Endothelial cell of umbilical vein (primary cell): ENCODE data around the gene MSX2. TPM values are rescaled to one million over a fixed set of nuclear protein-coding genes. Genes with fewer than 3 reads are reported as not detected.
A peak's percentile ranks its signal among the peaks of the same experiment; 100 is the strongest.

Source experiments
- BruUV-seq: library from RNA; stranded (reverse); fragments of 400-500 nt; replicated peaks from 2 replicates; lab custom pipeline; 2021; lab: Mats Ljungman, UMichigan
- CTCF ChIA-PET: fragments of 300-600, 350-600 bp; sonication (Branson Sonifier 250); formaldehyde crosslinking; loops from one replicate; lab custom pipeline; 2021; ENCODE audit warnings: antibody characterized with exemption, inconsistent platforms; lab: Charles Lee
- POLR2A ChIA-PET: fragments of 300-600, 350-600 bp; sonication (Branson Sonifier 250); formaldehyde crosslinking; loops from one replicate; lab custom pipeline; 2021; ENCODE audit warnings: antibody characterized with exemption, inconsistent platforms; lab: Charles Lee
- DNase-seq: peaks from one replicate; pipeline ENCODE4 v3.0.0-alpha.2; 2011; ENCODE audit warnings: low read depth, low spot score
- FAIRE-seq: peaks from 2 replicates; lab custom pipeline; 2011; peaks lifted over from hg19 to GRCh38; lab: Jason Lieb, UNC
- H2AFZ ChIP-seq: 2 replicates; pipeline ENCODE4 v1.6.0; 2012; ENCODE audit warnings: low read depth, low read length, control low read depth, inconsistent platforms
- H3K27ac ChIP-seq: 2 replicates; pipeline ENCODE4 v1.5.1; 2011; ENCODE audit warnings: low read depth, mild to moderate bottlenecking, control low read depth, low read length, moderate library complexity; ENCODE audit not compliant: insufficient read depth
- H3K27me3 ChIP-seq, 2 experiments: 2 replicates each; pipeline versions ENCODE4 v1.6.0 to v1.6.1; 2011; ENCODE audit warnings: low read length in 2 of 2, mixed read lengths in 1 of 2; ENCODE audit not compliant: control insufficient read depth in 2 of 2, insufficient read depth in 2 of 2
- H3K36me3 ChIP-seq, 2 experiments: 2 replicates in 1 of 2; 3 replicates in 1 of 2; pipeline ENCODE4 v1.5.1; 2011; ENCODE audit warnings: low read length in 2 of 2, mild to moderate bottlenecking in 1 of 2, moderate library complexity in 1 of 2; ENCODE audit not compliant: control insufficient read depth in 2 of 2, insufficient read depth in 2 of 2; ENCODE audit errors: extremely low read depth in 1 of 2
- H3K4me1 ChIP-seq: 3 replicates; pipeline ENCODE4 v1.5.1; 2011; ENCODE audit warnings: mild to moderate bottlenecking, low read length; ENCODE audit not compliant: control insufficient read depth, insufficient read depth; ENCODE audit errors: extremely low read depth
- H3K4me2 ChIP-seq: 2 replicates; pipeline ENCODE4 v1.6.1; 2011; ENCODE audit warnings: low read length, control low read depth, mixed read lengths; ENCODE audit not compliant: insufficient read depth
- H3K4me3 ChIP-seq, 3 experiments: fragments of 200-600 bp in 1 of 3; sonication (generic), shearing (Covaris generic) in 1 of 3; replicated peaks in 1 of 3; 2 replicates each; pipeline ENCODE4 v1.5.1; 2011 to 2016; ENCODE audit warnings: control low read depth in 3 of 3, low read length in 3 of 3, mild to moderate bottlenecking in 2 of 3, inconsistent platforms in 1 of 3, low read depth in 1 of 3, moderate library complexity in 1 of 3; ENCODE audit not compliant: insufficient read depth in 1 of 3
- H3K79me2 ChIP-seq: 2 replicates; pipeline ENCODE4 v1.6.0; 2012; ENCODE audit warnings: low read length, inconsistent platforms; ENCODE audit not compliant: control insufficient read depth, insufficient read depth
- H3K9ac ChIP-seq: replicated peaks from 2 replicates; pipeline ENCODE3; 2011; ENCODE audit warnings: low read length, control low read depth; ENCODE audit not compliant: insufficient read depth; ENCODE audit errors: extremely low read depth
- H3K9me1 ChIP-seq: replicated peaks from 3 replicates; pipeline ENCODE4 v1.6.0; 2011; ENCODE audit warnings: mild to moderate bottlenecking, low read length; ENCODE audit not compliant: control insufficient read depth, insufficient read depth; ENCODE audit errors: extremely low read depth
- H3K9me3 ChIP-seq: replicated peaks from 2 replicates; pipeline ENCODE4 v1.5.1; 2012; ENCODE audit warnings: low read length, inconsistent platforms; ENCODE audit not compliant: control insufficient read depth, insufficient read depth
- H4K20me1 ChIP-seq: replicated peaks from 2 replicates; pipeline ENCODE3; 2011; ENCODE audit warnings: mild to moderate bottlenecking, low read length; ENCODE audit not compliant: control insufficient read depth, insufficient read depth; ENCODE audit errors: extremely low read depth
- EZH2 ChIP-seq: IDR thresholded peaks from 2 replicates; pipeline ENCODE4 v1.6.1; 2012; ENCODE audit warnings: borderline replicate concordance, low read depth, mild to moderate bottlenecking, moderate library complexity, low read length, inconsistent platforms; ENCODE audit not compliant: severe bottlenecking
- POLR2A ChIP-seq: IDR thresholded peaks from 2 replicates; pipeline ENCODE4 v1.6.1; 2012; ENCODE audit warnings: low read depth, mild to moderate bottlenecking, control low read depth, low read length
- POLR2AphosphoS5 ChIP-seq: IDR thresholded peaks from 2 replicates; pipeline ENCODE4 v1.6.1; 2012; ENCODE audit warnings: low read depth, mild to moderate bottlenecking, control low read depth, low read length, moderate library complexity; ENCODE audit not compliant: insufficient read depth
- dilution Hi-C: fragments of 300-500 bp; cut with MboI; formaldehyde crosslinking; loops from one replicate; pipeline ENCODE4 v1.15.0; 2019; ENCODE audit warnings: low sequenced_read_pairs; ENCODE audit not compliant: extremely low pct_ligation_motif_present
- intact Hi-C: fragments of 100-400 bp; cut with micrococcal nuclease; formaldehyde crosslinking; loops from one replicate; pipeline ENCODE4 v1.10.0; 2022
- polyA plus RNA-seq, 4 experiments: library from polyadenylated mRNA; depleted of rRNA in 3 of 4; stranded (reverse) in 3 of 4; unstranded in 1 of 4; fragments of >200 nt; gene quantifications; 2 replicates each; pipeline versions ENCODE4 v1.2.1 to v1.2.3, GENCODE V29; 2011 to 2012; ENCODE audit warnings: missing spikeins in 1 of 4
- total RNA-seq: library from RNA; stranded (reverse); gene quantifications from 2 replicates; pipeline ENCODE4 v1.2.3, GENCODE V29; 2021

The MSX2 gene
- total and polyA plus RNA-seq, 2 donors (not counting 3 experiments of a cell fraction or from before 2014, with no cell fraction given): not detected

DNA sequence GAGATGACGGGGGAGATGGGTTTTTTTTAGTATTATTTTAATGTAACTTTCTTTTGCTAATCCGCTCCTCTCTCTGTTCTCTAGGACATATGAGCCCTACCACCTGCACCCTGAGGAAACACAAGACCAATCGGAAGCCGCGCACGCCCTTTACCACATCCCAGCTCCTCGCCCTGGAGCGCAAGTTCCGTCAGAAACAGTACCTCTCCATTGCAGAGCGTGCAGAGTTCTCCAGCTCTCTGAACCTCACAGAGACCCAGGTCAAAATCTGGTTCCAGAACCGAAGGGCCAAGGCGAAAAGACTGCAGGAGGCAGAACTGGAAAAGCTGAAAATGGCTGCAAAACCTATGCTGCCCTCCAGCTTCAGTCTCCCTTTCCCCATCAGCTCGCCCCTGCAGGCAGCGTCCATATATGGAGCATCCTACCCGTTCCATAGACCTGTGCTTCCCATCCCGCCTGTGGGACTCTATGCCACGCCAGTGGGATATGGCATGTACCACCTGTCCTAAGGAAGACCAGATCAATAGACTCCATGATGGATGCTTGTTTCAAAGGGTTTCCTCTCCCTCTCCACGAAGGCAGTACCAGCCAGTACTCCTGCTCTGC lies 4.8 kb downstream of the MSX2 start:
- no peaks in the 10 kb centered on the region for H3K9me3 ChIP-seq
- H3K27ac ChIP-seq: no peak overlapping the region
- no peaks in the 10 kb centered on the region for H3K79me2 ChIP-seq
- no peak overlapping the region for H2AFZ ChIP-seq
- dilution Hi-C loops: no loop called here
- H3K27me3 ChIP-seq: peaks cover 27 to 47% of the 10 kb centered on the region in 2 experiments
- ChIA-PET POLR2A (no interaction called here), CTCF (no interaction called here)
- no peak overlapping the region for H3K9ac ChIP-seq
- H3K9me1 ChIP-seq: no peaks in the 10 kb centered on the region
- BruUV-seq: no TSS peak
- FAIRE-seq (no peak), DNase-seq (no peak)
- H3K36me3 ChIP-seq: no peaks in the 10 kb centered on the region
- no peak overlapping the region for H3K4me2 ChIP-seq
- intact Hi-C loops: no loop called here
- TF ChIP-seq POLR2A: no peak
- no peaks in the 10 kb centered on the region for H4K20me1 ChIP-seq
- H3K4me3 ChIP-seq: no peak overlapping the region
- H3K4me1 ChIP-seq: no peaks in the 10 kb centered on the region

DNA sequence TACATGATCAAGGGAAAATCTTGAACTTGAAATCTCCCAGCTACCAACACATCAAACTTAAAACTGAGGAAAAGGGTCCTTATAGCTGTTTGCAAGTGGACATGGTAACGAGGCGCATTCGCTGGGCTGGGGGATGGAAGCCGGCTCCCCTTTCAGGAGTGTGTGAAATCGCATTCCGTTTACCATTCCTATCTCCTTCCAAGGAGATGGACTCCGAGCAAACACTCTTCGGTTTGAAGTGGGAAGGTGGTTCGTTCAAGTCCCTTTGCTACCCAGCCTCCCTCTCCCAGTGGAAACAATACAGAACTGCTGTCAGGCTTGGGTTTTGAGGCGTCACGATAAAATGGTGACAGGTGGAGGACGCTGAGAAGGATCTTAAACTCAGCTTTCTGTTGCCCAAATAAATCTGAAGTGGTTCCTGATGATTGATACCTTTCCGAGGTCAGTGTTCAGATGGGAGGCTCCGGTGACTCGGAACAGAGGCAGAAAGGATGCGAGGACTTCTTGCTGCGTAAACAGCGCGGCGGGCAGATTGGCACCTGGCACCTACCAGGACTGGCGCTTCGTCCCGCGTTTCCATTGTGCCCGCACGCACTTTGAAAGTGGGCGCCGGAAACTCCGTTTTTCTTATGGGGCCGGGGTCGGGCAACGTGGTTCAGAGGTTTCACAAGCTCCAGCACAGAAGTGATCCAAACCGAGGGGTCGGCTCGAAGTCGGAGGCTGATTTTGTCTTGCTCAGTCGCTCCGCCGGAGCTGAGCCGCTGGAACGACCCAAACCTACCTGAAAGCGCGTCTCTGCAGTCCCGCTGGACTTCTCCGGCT lies 7.0 kb downstream of the MSX2 start:
- no peaks in the 10 kb centered on the region for H3K9me1 ChIP-seq
- ChIA-PET CTCF (interaction anchor here (1.4 kb wide), 1 partner anchor 12 kb away, joined by 5 read pairs; no protein-coding TSS in a partner anchor), POLR2A (no interaction called here)
- no peaks in the 10 kb centered on the region for H3K79me2 ChIP-seq
- H4K20me1 ChIP-seq: no peaks in the 10 kb centered on the region
- H3K4me2 ChIP-seq: no peak overlapping the region
- no peak overlapping the region for H2AFZ ChIP-seq
- TF ChIP-seq EZH2: peak; percentile 60
- TF ChIP-seq POLR2AphosphoS5: no peak
- no peak for FAIRE-seq
- no peak overlapping the region for H3K27ac ChIP-seq
- no peak overlapping the region for H3K4me3 ChIP-seq
- H3K27me3 ChIP-seq: peaks cover 20 to 49% of the 10 kb centered on the region in 2 experiments
- H3K9ac ChIP-seq: no peak overlapping the region
- BruUV-seq: no TSS peak
- dilution Hi-C loops: no loop called here
- DNase-seq: no peak
- no peaks in the 10 kb centered on the region for H3K4me1 ChIP-seq
- no peaks in the 10 kb centered on the region for H3K36me3 ChIP-seq
- H3K9me3 ChIP-seq: no peaks in the 10 kb centered on the region
- intact Hi-C loops: no loop called here
